ENCODE results near the gene LYSMD4.

Gene LYSMD4

GRCh38 chr15:99741835-99742234 is 8.6 kb upstream of the LYSMD4 start:
- Histone ChIP-seq H3K36me3 (ENCODE audit: control insufficient read depth in 2 of 2, insufficient read depth in 1 of 2, low read length in 2 of 2) (no peaks in the 10 kb centered on the region), H3K4me3 (ENCODE audit: low read depth, low read length) (no peak overlapping the region), H3K9me3 (ENCODE audit: control insufficient read depth, insufficient read depth, low read depth, low read length) (no peaks in the 10 kb centered on the region), H3K27ac (ENCODE audit: extremely low read depth, low read depth, low read length) (no peak overlapping the region), H3K4me1 (ENCODE audit: control insufficient read depth, insufficient read depth, low read length) (no peaks in the 10 kb centered on the region)
- ChIA-PET POLR2A (interaction anchor here (0.7 kb wide), 1 partner anchor 9 kb away, joined by 4 read pairs; the partner anchor contains the start of gene LYSMD4), CTCF (interaction anchor here (0.6 to 4.0 kb wide), 5 partner anchors 11 to 608 kb away, joined by 3 to 18 read pairs (median 3); no protein-coding TSS in a partner anchor)
- TF ChIP-seq HOXD13 (CRISPR knock-in tag; IDR thresholded peaks at IDR 0.05; ENCODE audit: borderline replicate concordance) (no peak), ZNF501 (tag by site-specific recombination; IDR thresholded peaks at IDR 0.05) (no peak), ZNF423 (tag by site-specific recombination; IDR thresholded peaks at IDR 0.05) (no peak), ZNF76 (tag by site-specific recombination; IDR thresholded peaks at IDR 0.05; ENCODE audit: borderline replicate concordance, low read depth) (no peak), ZFP41 (tag by site-specific recombination; IDR thresholded peaks at IDR 0.05; ENCODE audit: borderline replicate concordance) (no peak)

GRCh38 chr15:99738021-99738847 is 5.0 kb upstream of the LYSMD4 start:
- ChIA-PET POLR2A (no interaction called here), CTCF (interaction anchor here (0.7 to 3.6 kb wide), 3 partner anchors 18 to 466 kb away, joined by 3 to 18 read pairs (median 6); no protein-coding TSS in a partner anchor)
- Histone ChIP-seq H3K9me3 (ENCODE audit: control insufficient read depth, insufficient read depth, low read depth, low read length) (no peaks in the 10 kb centered on the region), H3K4me1 (ENCODE audit: control insufficient read depth, insufficient read depth, low read length) (peaks cover 3% of the 10 kb centered on the region; the same call in 1 of the 2 replicates), H3K36me3 (ENCODE audit: control insufficient read depth in 2 of 2, insufficient read depth in 1 of 2, low read length in 2 of 2) (no peaks in the 10 kb centered on the region), H3K4me3 (ENCODE audit: low read depth, low read length) (no peak overlapping the region), H3K27ac (ENCODE audit: extremely low read depth, low read depth, low read length) (no peak overlapping the region)
- TF ChIP-seq ZNF707 (tag by site-specific recombination; IDR thresholded peaks at IDR 0.05) (no peak), ZNF214 (tag by site-specific recombination; IDR thresholded peaks at IDR 0.05; ENCODE audit: borderline replicate concordance) (no peak), ZNF580 (tag by site-specific recombination; IDR thresholded peaks at IDR 0.05) (no peak), ZNF704 (tag by site-specific recombination; IDR thresholded peaks at IDR 0.05) (no peak)

GRCh38 chr15:99736702-99737101 is 3.5 kb upstream of the LYSMD4 start:
- Histone ChIP-seq H3K36me3 (ENCODE audit: control insufficient read depth in 2 of 2, insufficient read depth in 1 of 2, low read length in 2 of 2) (peaks cover 0 to under 1% of the 10 kb centered on the region in 2 experiments; a peak in 1 of 3 replicates), H3K9me3 (ENCODE audit: control insufficient read depth, insufficient read depth, low read depth, low read length) (no peaks in the 10 kb centered on the region), H3K27ac (ENCODE audit: extremely low read depth, low read depth, low read length) (no peak overlapping the region), H3K4me3 (ENCODE audit: low read depth, low read length) (no peak overlapping the region), H3K4me1 (ENCODE audit: control insufficient read depth, insufficient read depth, low read length) (peaks cover 3% of the 10 kb centered on the region; the same call in 1 of the 2 replicates)
- ChIA-PET POLR2A (no interaction called here), CTCF (interaction anchor here (0.8 to 3.6 kb wide), 2 partner anchors 15 to 20 kb away, joined by 3 to 18 read pairs; no protein-coding TSS in a partner anchor)
- no peak for TF ChIP-seq ZBTB11 (tag by site-specific recombination; conservative IDR thresholded peaks at IDR 0.05; ENCODE audit: low read depth)
- TF ChIP-seq ZNF366 (tag by site-specific recombination; conservative IDR thresholded peaks at IDR 0.05), result no peak
- TF ChIP-seq ZNF221 (tag by site-specific recombination; IDR thresholded peaks at IDR 0.05; ENCODE audit: borderline replicate concordance), result no peak
- TF ChIP-seq ZSCAN23 (tag by site-specific recombination; IDR thresholded peaks at IDR 0.05), result no peak
- no peak for TF ChIP-seq ZNF146 (tag by site-specific recombination; IDR thresholded peaks at IDR 0.05)
- TF ChIP-seq ZSCAN30 (tag by site-specific recombination; IDR thresholded peaks at IDR 0.05), result no peak

All from HEK293 (cell line).